OCI-LY7 (cell line): ENCODE measurements around the gene CHD5. TPM values are rescaled to one million over a fixed set of nuclear protein-coding genes. Genes with fewer than 3 reads are reported as not detected.
A peak's percentile ranks its signal among the peaks of the same experiment; 100 is the strongest.

Source experiments
- BruUV-seq: library from RNA; stranded (reverse); fragments of 400-500 nt; replicated peaks from 2 replicates; lab custom pipeline; 2021; lab: Mats Ljungman, UMichigan
- CTCF ChIA-PET: fragments of 300-600 bp; sonication (Branson Sonifier 250); formaldehyde crosslinking; loops from one replicate; lab custom pipeline; 2022; ENCODE audit warnings: antibody characterized with exemption; ENCODE audit not compliant: unreplicated experiment; lab: Charles Lee
- POLR2A ChIA-PET: fragments of 300-600 bp; sonication (Branson Sonifier 250); formaldehyde crosslinking; loops from one replicate; lab custom pipeline; 2022; ENCODE audit warnings: antibody characterized with exemption; lab: Charles Lee
- DNase-seq: peaks from one replicate; pipeline ENCODE4 v3.0.0-alpha.2; 2015; ENCODE audit warnings: low spot score
- H2AFZ ChIP-seq: fragments of 200-600 bp; sonication (generic), shearing (Covaris generic); 2 replicates; pipeline ENCODE4 v1.6.1; 2014; ENCODE audit warnings: mild to moderate bottlenecking, antibody characterized with exemption, low read length, moderate library complexity
- H3K27ac ChIP-seq: fragments of 200-600 bp; sonication (generic); 2 replicates; pipeline ENCODE4 v1.5.1; 2014; ENCODE audit warnings: mixed run types, low read depth, mild to moderate bottlenecking, moderate library complexity, low read length, inconsistent platforms; ENCODE audit not compliant: poor library complexity, severe bottlenecking
- H3K36me3 ChIP-seq: fragments of 200-600 bp; sonication (generic); 2 replicates; pipeline ENCODE4 v1.6.1; 2014; ENCODE audit warnings: mild to moderate bottlenecking, antibody characterized with exemption, low read length, moderate library complexity, mixed read lengths; ENCODE audit not compliant: insufficient read depth
- H3K4me1 ChIP-seq: fragments of 200-600 bp; sonication (generic); 2 replicates; pipeline ENCODE4 v1.5.1; 2014; ENCODE audit warnings: mild to moderate bottlenecking, low read length; ENCODE audit not compliant: insufficient read depth, poor library complexity, severe bottlenecking
- H3K4me2 ChIP-seq: fragments of 200-600 bp; sonication (generic); 2 replicates; pipeline ENCODE4 v1.6.1; 2014; ENCODE audit warnings: mild to moderate bottlenecking, low read length
- H3K4me3 ChIP-seq: fragments of 200-600 bp; sonication (generic); 2 replicates; pipeline ENCODE4 v1.5.1; 2014; ENCODE audit warnings: mild to moderate bottlenecking, low read depth, low read length; ENCODE audit not compliant: poor library complexity, severe bottlenecking
- H3K79me2 ChIP-seq: fragments of 200-600 bp; sonication (generic); 2 replicates; pipeline ENCODE4 v1.6.1; 2016; ENCODE audit warnings: low read depth, mild to moderate bottlenecking, low read length, moderate library complexity, mixed read lengths; ENCODE audit not compliant: insufficient read depth
- H3K9me2 ChIP-seq: fragments of 200-600 bp; sonication (generic); 2 replicates; pipeline ENCODE4 v1.6.1; 2016; ENCODE audit warnings: mild to moderate bottlenecking, low read length, mixed read lengths; ENCODE audit not compliant: insufficient read depth
- H3K9me3 ChIP-seq: fragments of 200-600 bp; sonication (generic); 2 replicates; pipeline ENCODE4 v1.6.1; 2014; ENCODE audit warnings: mild to moderate bottlenecking, mixed run types, low read length, mixed read lengths
- H4K20me1 ChIP-seq: fragments of 200-600 bp; sonication (generic); 2 replicates; pipeline ENCODE4 v1.6.1; 2014; ENCODE audit warnings: mild to moderate bottlenecking, antibody characterized with exemption, low read length, moderate library complexity, mixed read lengths; ENCODE audit not compliant: insufficient read depth
- CTCF ChIP-seq: fragments of 200-600 bp; sonication (generic); conservative IDR thresholded peaks from 2 replicates; pipeline ENCODE4 v1.5.1; 2014; ENCODE audit warnings: mild to moderate bottlenecking, antibody characterized with exemption, low read length, moderate library complexity, mixed read lengths
- EZH2phosphoT487 ChIP-seq: fragments of 200-600 bp; sonication (generic); IDR thresholded peaks from 2 replicates; pipeline ENCODE4 v1.6.1; 2018; ENCODE audit warnings: low read depth, borderline replicate concordance, mild to moderate bottlenecking, mixed run types, antibody characterized with exemption, low read length, moderate library complexity, mixed read lengths
- intact Hi-C: fragments of 100-400 bp; cut with micrococcal nuclease; formaldehyde crosslinking; loops from one replicate; pipeline ENCODE4 v1.10.0; 2022; ENCODE audit not compliant: unreplicated experiment
- total RNA-seq, 2 experiments: library from RNA; depleted of rRNA in 1 of 2; stranded (reverse); fragments of >200 nt in 1 of 2; shearing (Covaris generic) in 1 of 2; gene quantifications; 2 replicates each; pipeline ENCODE4 v1.2.3, GENCODE V29; 2014 to 2022

CHD5 gene
- total RNA-seq, 2 experiments from 2014 or later, result 0.19 to 0.38 TPM

DNA sequence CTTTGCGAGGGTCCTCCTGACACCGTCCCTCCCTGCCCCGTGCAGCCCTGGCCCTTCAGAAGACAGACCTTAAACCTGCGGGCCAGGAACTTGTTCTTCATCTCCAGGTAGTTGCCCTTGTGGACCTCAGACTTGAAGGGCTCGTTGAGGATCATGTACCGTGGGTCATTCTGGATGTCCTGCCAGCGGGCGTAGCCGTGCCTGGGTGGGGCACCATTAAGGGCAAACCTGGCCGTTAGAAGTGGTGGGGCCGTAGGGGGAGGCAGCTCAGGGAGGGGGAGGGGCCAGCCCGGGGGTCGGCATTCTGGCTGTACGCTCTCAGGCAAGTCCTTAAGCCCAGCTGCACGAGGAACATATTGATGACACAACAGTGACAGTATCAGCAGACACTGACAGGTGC lies 69.8 kb downstream of the CHD5 start:
- no peaks in the 10 kb centered on the region for H3K4me1 ChIP-seq
- H3K4me3 ChIP-seq, result no peak overlapping the region
- H3K9me2 ChIP-seq, result no peaks in the 10 kb centered on the region
- no TSS peak for BruUV-seq
- intact Hi-C loops, result no loop called here
- no peaks in the 10 kb centered on the region for H3K79me2 ChIP-seq
- H3K4me2 ChIP-seq, result no peak overlapping the region
- no peaks in the 10 kb centered on the region for H4K20me1 ChIP-seq
- H3K27ac ChIP-seq, result no peak overlapping the region
- no peak for TF ChIP-seq EZH2phosphoT487
- ChIA-PET POLR2A (no interaction called here), CTCF (no interaction called here)
- H2AFZ ChIP-seq, result no peak overlapping the region
- H3K36me3 ChIP-seq, result no peaks in the 10 kb centered on the region
- DNase-seq, result no peak
- H3K9me3 ChIP-seq, result no peaks in the 10 kb centered on the region

- no TSS peak for BruUV-seq
- ChIA-PET CTCF (no interaction called here), POLR2A (no interaction called here)
- Histone ChIP-seq H3K9me3 (no peaks in the 10 kb centered on the region), H3K36me3 (no peaks in the 10 kb centered on the region), H3K4me1 (no peaks in the 10 kb centered on the region), H3K27ac (no peak overlapping the region), H3K4me2 (no peak overlapping the region), H3K4me3 (no peak overlapping the region), H3K79me2 (no peaks in the 10 kb centered on the region), H3K9me2 (no peaks in the 10 kb centered on the region), H2AFZ (no peak overlapping the region), H4K20me1 (no peaks in the 10 kb centered on the region)
- no peak for TF ChIP-seq EZH2phosphoT487
- no peak for TF ChIP-seq CTCF
- intact Hi-C loops, result loop anchor here (10.0 kb wide), 1 partner anchor 135 kb away; the partner anchor contains the start of gene HES3
- no peak for DNase-seq
Observed at GRCh38 chr1:6109688-6110087, 70.4 kb downstream of the CHD5 start.

DNA sequence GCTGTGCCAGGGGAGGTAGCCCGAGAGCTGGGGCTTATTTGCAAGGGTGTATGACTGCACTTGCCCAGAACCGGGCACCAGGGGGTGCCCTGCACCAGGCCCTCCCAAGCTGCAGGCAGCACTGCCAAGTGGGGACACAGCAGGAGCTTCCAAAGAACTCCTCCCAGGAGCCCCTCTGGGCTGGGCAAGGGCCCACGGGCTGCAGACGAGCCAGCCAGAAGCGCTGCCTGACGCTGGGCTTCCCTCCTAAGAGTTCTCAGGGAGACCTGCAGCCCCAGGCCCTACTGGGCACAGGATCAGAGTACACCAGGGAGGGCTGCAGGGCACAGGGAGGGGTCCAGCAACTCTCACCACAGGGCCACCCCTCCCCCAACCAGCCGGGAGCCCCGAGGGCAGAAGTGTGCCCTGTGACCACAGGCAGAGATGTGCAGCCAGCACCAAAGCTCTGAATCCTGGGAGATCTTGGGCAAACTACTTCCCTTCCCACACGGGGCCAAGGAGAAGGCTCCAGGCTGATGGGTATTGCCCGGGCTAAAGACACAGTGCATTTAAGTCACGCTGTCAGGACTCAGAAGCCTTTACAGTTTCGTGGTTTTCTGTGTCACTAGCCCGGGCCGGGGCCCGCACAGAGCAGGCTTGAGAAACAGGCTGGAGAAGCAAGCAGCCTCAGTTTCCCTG lies 71.0 kb downstream of the CHD5 start:
- CTCF ChIA-PET, result interaction anchor here (0.6 kb wide), 1 partner anchor 12 kb away, joined by 3 read pairs; no protein-coding TSS in a partner anchor

More for the DNA sequence above, 71.0 kb downstream of the CHD5 start:
- H3K9me3 ChIP-seq, result no peaks in the 10 kb centered on the region
- BruUV-seq, result no TSS peak
- POLR2A ChIA-PET, result no interaction called here
- no peaks in the 10 kb centered on the region for H4K20me1 ChIP-seq
- no peaks in the 10 kb centered on the region for H3K36me3 ChIP-seq
- peak; percentile 43 for DNase-seq
- no peak overlapping the region for H3K27ac ChIP-seq
- H3K4me2 ChIP-seq, result no peak overlapping the region
- H2AFZ ChIP-seq, result no peak overlapping the region
- TF ChIP-seq EZH2phosphoT487 (no peak), CTCF (peak; percentile 73)
- intact Hi-C loops, result loop anchor here (1.0 to 10.0 kb wide), 2 partner anchors 96 to 136 kb away; partner anchors contain the start of gene HES3
- H3K4me3 ChIP-seq, result no peak overlapping the region
- no peaks in the 10 kb centered on the region for H3K4me1 ChIP-seq
- no peaks in the 10 kb centered on the region for H3K9me2 ChIP-seq
- H3K79me2 ChIP-seq, result no peaks in the 10 kb centered on the region
